Panc1 (cell line): ENCODE measurements around the gene RAD23A. TPM values are rescaled to one million over a fixed set of nuclear protein-coding genes. Genes with fewer than 3 reads are reported as not detected.
A peak's percentile ranks its signal among the peaks of the same experiment; 100 is the strongest.

Source experiments
- ATAC-seq: fragments of 200-7000 bp; cut with Tn5 transposase; 2 replicates; pipeline ENCODE4 v1.9.1; 2020; ENCODE audit warnings: mild to moderate bottlenecking, moderate library complexity
- BruUV-seq: library from RNA; stranded (reverse); fragments of 400-500 nt; replicated peaks from 2 replicates; lab custom pipeline; 2021; lab: Mats Ljungman, UMichigan
- CTCF ChIA-PET: fragments of 300-600 bp; sonication (Branson Sonifier 250); formaldehyde crosslinking; loops from one replicate; lab custom pipeline; 2022; ENCODE audit warnings: antibody characterized with exemption; lab: Charles Lee
- POLR2A ChIA-PET: fragments of 300-600 bp; sonication (Branson Sonifier 250); formaldehyde crosslinking; loops from one replicate; lab custom pipeline; 2022; ENCODE audit warnings: antibody characterized with exemption; lab: Charles Lee
- DNase-seq: peaks from one replicate; pipeline ENCODE4 v3.0.0-alpha.2; 2010; ENCODE audit warnings: low read depth, low spot score
- H3K27ac ChIP-seq: 2 replicates; pipeline ENCODE4 v1.5.1; 2011; ENCODE audit warnings: mild to moderate bottlenecking, low read length, inconsistent platforms
- H3K27me3 ChIP-seq: fragments of 200-500 bp; sonication (Bioruptor generic); 2 replicates; pipeline ENCODE4 v1.6.0; 2014; ENCODE audit warnings: low read length, inconsistent platforms; ENCODE audit not compliant: control insufficient read depth, insufficient read depth
- H3K36me3 ChIP-seq: fragments of 200-500 bp; sonication (Bioruptor generic); 2 replicates; pipeline ENCODE4 v1.5.1; 2014; ENCODE audit warnings: inconsistent platforms, mild to moderate bottlenecking, low read length, moderate library complexity; ENCODE audit not compliant: control insufficient read depth, insufficient read depth
- H3K4me1 ChIP-seq: 2 replicates; pipeline ENCODE4 v1.5.1; 2011; ENCODE audit warnings: inconsistent platforms, mild to moderate bottlenecking, low read length, moderate library complexity; ENCODE audit not compliant: control insufficient read depth, insufficient read depth
- H3K4me3 ChIP-seq, 2 experiments: 2 replicates each; pipeline ENCODE4 v1.5.1; 2011 to 2012; ENCODE audit warnings: low read depth in 2 of 2, low read length in 2 of 2, mild to moderate bottlenecking in 2 of 2, inconsistent platforms in 1 of 2, moderate library complexity in 1 of 2
- H3K9me3 ChIP-seq: fragments of 200-500 bp; sonication (Bioruptor generic); 2 replicates; pipeline ENCODE4 v1.5.1; 2014; ENCODE audit warnings: low read depth, mild to moderate bottlenecking, inconsistent platforms, low read length, moderate library complexity; ENCODE audit not compliant: control insufficient read depth, insufficient read depth
- POLR2AphosphoS5 ChIP-seq: IDR thresholded peaks from 2 replicates; pipeline ENCODE4 v1.6.1; 2012; ENCODE audit warnings: mild to moderate bottlenecking, low read depth, low read length, moderate library complexity
- SIN3A ChIP-seq: IDR thresholded peaks from 2 replicates; pipeline ENCODE4 v1.6.1; 2012; ENCODE audit warnings: low read depth, mild to moderate bottlenecking, low read length, moderate library complexity, borderline replicate concordance; ENCODE audit not compliant: insufficient read depth
- TCF7L2 ChIP-seq: IDR thresholded peaks from 2 replicates; pipeline ENCODE4 v1.6.1; 2011; ENCODE audit warnings: mild to moderate bottlenecking, low read depth, low read length, inconsistent platforms
- in situ Hi-C: cut with HindIII; loops from 2 replicates; pipeline ENCODE4 v1.10.0; 2016; ENCODE audit warnings: low sequenced_read_pairs, low pct_unique_long_range_greater_than_20kb
- intact Hi-C: fragments of 100-400 bp; cut with micrococcal nuclease; formaldehyde crosslinking; loops from one replicate; pipeline ENCODE4 v1.10.0; 2022; ENCODE audit not compliant: unreplicated experiment
- total RNA-seq: library from RNA; stranded (reverse); gene quantifications from one replicate; pipeline ENCODE4 v1.2.1, GENCODE V29; 2021; ENCODE audit not compliant: unreplicated experiment
- TF ChIP-seq, protein P1 (sequence below): fragments of 450-650 bp; IDR thresholded peaks from 2 replicates; pipeline ENCODE4 v1.5.1; 2017; ENCODE audit warnings: mild to moderate bottlenecking
- TF ChIP-seq, protein P2 (sequence below), 2 experiments: IDR thresholded peaks; 2 replicates each; pipeline ENCODE4 v1.6.1; 2011 to 2012; ENCODE audit warnings: low read depth in 2 of 2, control low read depth in 1 of 2, low read length in 1 of 2, mild to moderate bottlenecking in 1 of 2, moderate library complexity in 1 of 2; ENCODE audit not compliant: insufficient read depth in 1 of 2

Gene RAD23A
- total RNA-seq, 1 experiment from 2014 or later: 111 TPM

GRCh38 chr19:12939975-12940423 is 5.7 kb upstream of the RAD23A start:
- in situ Hi-C loops: no loop called here
- intact Hi-C loops: no loop called here
- DNase-seq: no peak
- peak overlapping the region; percentile 96 to 97 for H3K4me3 ChIP-seq
- TSS peak; percentile 91 for BruUV-seq
- H3K36me3 ChIP-seq: peaks cover 18% of the 10 kb centered on the region
- ATAC-seq: no peak
- TF ChIP-seq SIN3A (no peak), POLR2AphosphoS5 (no peak), TCF7L2 (no peak)
- TF ChIP-seq, protein P1, sequence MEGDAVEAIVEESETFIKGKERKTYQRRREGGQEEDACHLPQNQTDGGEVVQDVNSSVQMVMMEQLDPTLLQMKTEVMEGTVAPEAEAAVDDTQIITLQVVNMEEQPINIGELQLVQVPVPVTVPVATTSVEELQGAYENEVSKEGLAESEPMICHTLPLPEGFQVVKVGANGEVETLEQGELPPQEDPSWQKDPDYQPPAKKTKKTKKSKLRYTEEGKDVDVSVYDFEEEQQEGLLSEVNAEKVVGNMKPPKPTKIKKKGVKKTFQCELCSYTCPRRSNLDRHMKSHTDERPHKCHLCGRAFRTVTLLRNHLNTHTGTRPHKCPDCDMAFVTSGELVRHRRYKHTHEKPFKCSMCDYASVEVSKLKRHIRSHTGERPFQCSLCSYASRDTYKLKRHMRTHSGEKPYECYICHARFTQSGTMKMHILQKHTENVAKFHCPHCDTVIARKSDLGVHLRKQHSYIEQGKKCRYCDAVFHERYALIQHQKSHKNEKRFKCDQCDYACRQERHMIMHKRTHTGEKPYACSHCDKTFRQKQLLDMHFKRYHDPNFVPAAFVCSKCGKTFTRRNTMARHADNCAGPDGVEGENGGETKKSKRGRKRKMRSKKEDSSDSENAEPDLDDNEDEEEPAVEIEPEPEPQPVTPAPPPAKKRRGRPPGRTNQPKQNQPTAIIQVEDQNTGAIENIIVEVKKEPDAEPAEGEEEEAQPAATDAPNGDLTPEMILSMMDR: no peak
- TF ChIP-seq, protein P2, sequence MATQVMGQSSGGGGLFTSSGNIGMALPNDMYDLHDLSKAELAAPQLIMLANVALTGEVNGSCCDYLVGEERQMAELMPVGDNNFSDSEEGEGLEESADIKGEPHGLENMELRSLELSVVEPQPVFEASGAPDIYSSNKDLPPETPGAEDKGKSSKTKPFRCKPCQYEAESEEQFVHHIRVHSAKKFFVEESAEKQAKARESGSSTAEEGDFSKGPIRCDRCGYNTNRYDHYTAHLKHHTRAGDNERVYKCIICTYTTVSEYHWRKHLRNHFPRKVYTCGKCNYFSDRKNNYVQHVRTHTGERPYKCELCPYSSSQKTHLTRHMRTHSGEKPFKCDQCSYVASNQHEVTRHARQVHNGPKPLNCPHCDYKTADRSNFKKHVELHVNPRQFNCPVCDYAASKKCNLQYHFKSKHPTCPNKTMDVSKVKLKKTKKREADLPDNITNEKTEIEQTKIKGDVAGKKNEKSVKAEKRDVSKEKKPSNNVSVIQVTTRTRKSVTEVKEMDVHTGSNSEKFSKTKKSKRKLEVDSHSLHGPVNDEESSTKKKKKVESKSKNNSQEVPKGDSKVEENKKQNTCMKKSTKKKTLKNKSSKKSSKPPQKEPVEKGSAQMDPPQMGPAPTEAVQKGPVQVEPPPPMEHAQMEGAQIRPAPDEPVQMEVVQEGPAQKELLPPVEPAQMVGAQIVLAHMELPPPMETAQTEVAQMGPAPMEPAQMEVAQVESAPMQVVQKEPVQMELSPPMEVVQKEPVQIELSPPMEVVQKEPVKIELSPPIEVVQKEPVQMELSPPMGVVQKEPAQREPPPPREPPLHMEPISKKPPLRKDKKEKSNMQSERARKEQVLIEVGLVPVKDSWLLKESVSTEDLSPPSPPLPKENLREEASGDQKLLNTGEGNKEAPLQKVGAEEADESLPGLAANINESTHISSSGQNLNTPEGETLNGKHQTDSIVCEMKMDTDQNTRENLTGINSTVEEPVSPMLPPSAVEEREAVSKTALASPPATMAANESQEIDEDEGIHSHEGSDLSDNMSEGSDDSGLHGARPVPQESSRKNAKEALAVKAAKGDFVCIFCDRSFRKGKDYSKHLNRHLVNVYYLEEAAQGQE (IDR thresholded peaks at IDR 0.05; ENCODE audit: insufficient read depth in 1 of 2, low read depth in 2 of 2, low read length in 1 of 2): no peak
- peak overlapping the region; percentile 93 for H3K27ac ChIP-seq
- H3K4me1 ChIP-seq: peaks cover 24% of the 10 kb centered on the region
- CTCF ChIA-PET: no interaction called here
- H3K9me3 ChIP-seq: no peaks in the 10 kb centered on the region
- no peaks in the 10 kb centered on the region for H3K27me3 ChIP-seq
- POLR2A ChIA-PET: interaction anchor here (0.6 kb wide), 2 partner anchors 14 to 888 kb away, joined by 3 read pairs; no protein-coding TSS in a partner anchor

DNA sequence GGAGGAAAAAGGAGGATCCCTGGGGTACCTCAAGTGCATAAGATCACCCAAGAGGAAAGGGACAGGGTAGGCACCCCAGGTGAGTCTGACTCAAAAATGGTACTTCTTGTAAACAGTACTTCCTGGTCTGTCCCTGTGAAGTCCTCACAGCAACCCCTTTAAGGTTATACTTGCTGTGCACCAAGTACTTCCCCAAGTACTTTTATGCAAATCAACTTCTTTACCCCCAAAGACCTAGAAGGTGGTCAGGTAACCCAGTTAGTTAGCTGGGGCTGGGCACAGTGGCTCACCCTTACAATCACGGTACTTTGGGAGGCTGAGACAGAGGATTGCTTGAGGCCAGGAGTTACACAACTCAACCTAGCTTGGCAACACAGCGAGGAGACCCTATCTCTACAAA is 4.8 kb upstream of the RAD23A start:
- Histone ChIP-seq H3K4me1 (peaks cover 24% of the 10 kb centered on the region), H3K9me3 (no peaks in the 10 kb centered on the region), H3K36me3 (peaks cover 18% of the 10 kb centered on the region), H3K4me3 (peak overlapping the region; percentile 96 to 97), H3K27me3 (no peaks in the 10 kb centered on the region), H3K27ac (peak overlapping the region; percentile 93)
- ATAC-seq (no peak), DNase-seq (no peak)
- in situ Hi-C loops: no loop called here
- ChIA-PET POLR2A (interaction anchor here (0.6 kb wide), 1 partner anchor 9 kb away, joined by 3 read pairs; no protein-coding TSS in a partner anchor), CTCF (interaction anchor here (0.6 kb wide), 1 partner anchor 164 kb away, joined by 3 read pairs; no protein-coding TSS in a partner anchor)
- TF ChIP-seq, protein P2 (IDR thresholded peaks at IDR 0.05; ENCODE audit: insufficient read depth in 1 of 2, low read depth in 2 of 2, low read length in 1 of 2): no peak
- TF ChIP-seq TCF7L2 (no peak), POLR2AphosphoS5 (no peak), SIN3A (no peak)
- TF ChIP-seq, protein P1: no peak
- BruUV-seq: no TSS peak
- intact Hi-C loops: no loop called here
